ENCODE data around the gene CGREF1. TPM values are rescaled to one million over a fixed set of nuclear protein-coding genes. Genes with fewer than 3 reads are reported as not detected.

CGREF1 gene
- total RNA-seq (6.7 TPM), polyA plus RNA-seq (ENCODE audit: insufficient read depth in 1 of 8, insufficient read length in 8 of 8, low replicate concordance in 1 of 8) (1 to 10 TPM in 7 of 8 donors, under 1 TPM in 1; 0.76 to 6.2 (median 1.9) TPM)
- long read RNA-seq, donor 1: 0 reads
- long read RNA-seq, donor 2, partial matches to known transcripts: 0 of 1 reads
- long read RNA-seq, donor 2, other reads (novel, unspliced or antisense): 0 of 1 reads
- long read RNA-seq, donor 3: 0 reads
- long read RNA-seq, donor 4: 0 reads
- long read RNA-seq, donor 5: 0 reads
- long read RNA-seq, donor 6: 0 reads
- long read RNA-seq, donor 7: 0 reads
- long read RNA-seq, donor 8: 0 reads
- long read RNA-seq, donor 9: 0 reads
- long read RNA-seq, donor 10: 0 reads
- long read RNA-seq, donor 11, partial matches to known transcripts: 0 of 1 reads
- long read RNA-seq, donor 11, other reads (novel, unspliced or antisense): 0 of 1 reads

GRCh38 chr2:27118525-27119329 lies at the start of gene CGREF1:
Gene CGREF1 (minus strand): TSS chr2:27119128. CDS start chr2:27104366, 14,762 bp downstream.
- no peak for DNase-seq
- Histone ChIP-seq H3K27ac (ENCODE audit: low read length) (no peak within 1 kb of the TSS), H3K4me1 (ENCODE audit: control insufficient read depth, insufficient read depth, low read length) (peaks cover 14% of the 10 kb centered on the region), H3K27me3 (ENCODE audit: control insufficient read depth, insufficient read depth, low read length) (peaks cover 48% of the 10 kb centered on the region), H3K9me3 (replicated peaks; ENCODE audit: control insufficient read depth, low read depth, low read length) (no peaks in the 10 kb centered on the region), H3K36me3 (ENCODE audit: control insufficient read depth, insufficient read depth, low read length) (no peaks in the 10 kb centered on the region), H3K4me3 (ENCODE audit: low read length) (peak within 1 kb of the TSS; percentile 28)
- 3% methylated on average over 79 of the region's 84 CpGs for WGBS (ENCODE audit: insufficient coverage)

- Histone ChIP-seq H3K4me3 (ENCODE audit: low read length) (no peak overlapping the region), H3K27ac (ENCODE audit: low read length) (no peak overlapping the region), H3K9me3 (replicated peaks; ENCODE audit: control insufficient read depth, low read depth, low read length) (no peaks in the 10 kb centered on the region), H3K4me1 (ENCODE audit: control insufficient read depth, insufficient read depth, low read length) (no peaks in the 10 kb centered on the region), H3K36me3 (ENCODE audit: control insufficient read depth, insufficient read depth, low read length) (no peaks in the 10 kb centered on the region), H3K27me3 (ENCODE audit: control insufficient read depth, insufficient read depth, low read length) (peaks cover 5% of the 10 kb centered on the region)
- 80% methylated on average over 7 of the region's 8 CpGs for WGBS (ENCODE audit: insufficient coverage)
- DNase-seq: no peak
Measured at GRCh38 chr2:27164960-27165763, 46.2 kb upstream of the CGREF1 start.

GRCh38 chr2:27162151-27163121 lies 43.5 kb upstream of the CGREF1 start:
- Histone ChIP-seq H3K4me3 (ENCODE audit: low read length) (no peak overlapping the region), H3K36me3 (ENCODE audit: control insufficient read depth, insufficient read depth, low read length) (no peaks in the 10 kb centered on the region), H3K9me3 (replicated peaks; ENCODE audit: control insufficient read depth, low read depth, low read length) (no peaks in the 10 kb centered on the region), H3K27me3 (ENCODE audit: control insufficient read depth, insufficient read depth, low read length) (no peaks in the 10 kb centered on the region), H3K27ac (ENCODE audit: low read length) (no peak overlapping the region), H3K4me1 (ENCODE audit: control insufficient read depth, insufficient read depth, low read length) (no peaks in the 10 kb centered on the region)
- DNase-seq: no peak
- WGBS (ENCODE audit: insufficient coverage): 72% methylated on average over 9 of the region's 15 CpGs

- Histone ChIP-seq H3K9me3 (replicated peaks; ENCODE audit: control insufficient read depth, low read depth, low read length) (no peaks in the 10 kb centered on the region), H3K4me3 (ENCODE audit: low read length) (no peak overlapping the region), H3K36me3 (ENCODE audit: control insufficient read depth, insufficient read depth, low read length) (no peaks in the 10 kb centered on the region), H3K27me3 (ENCODE audit: control insufficient read depth, insufficient read depth, low read length) (no peaks in the 10 kb centered on the region), H3K4me1 (ENCODE audit: control insufficient read depth, insufficient read depth, low read length) (no peaks in the 10 kb centered on the region), H3K27ac (ENCODE audit: low read length) (no peak overlapping the region)
- no peak for DNase-seq
- 69% methylated on average over 2 of the region's 9 CpGs for WGBS (ENCODE audit: insufficient coverage)
Measured at GRCh38 chr2:27160191-27160590, 41.3 kb upstream of the CGREF1 start.

- H3K4me3 ChIP-seq (ENCODE audit: low read length): no peak overlapping the region
- WGBS (ENCODE audit: insufficient coverage): 68% methylated on average over 6 of the region's 6 CpGs
- H3K27ac ChIP-seq (ENCODE audit: low read length): no peak overlapping the region
- H3K36me3 ChIP-seq (ENCODE audit: control insufficient read depth, insufficient read depth, low read length): no peaks in the 10 kb centered on the region
- DNase-seq: no peak
- H3K27me3 ChIP-seq (ENCODE audit: control insufficient read depth, insufficient read depth, low read length): no peaks in the 10 kb centered on the region
- H3K4me1 ChIP-seq (ENCODE audit: control insufficient read depth, insufficient read depth, low read length): peaks cover 3% of the 10 kb centered on the region
- no peaks in the 10 kb centered on the region for H3K9me3 ChIP-seq (replicated peaks; ENCODE audit: control insufficient read depth, low read depth, low read length)
Measured at GRCh38 chr2:27159271-27159670, 40.3 kb upstream of the CGREF1 start.

- Histone ChIP-seq H3K9me3 (replicated peaks; ENCODE audit: control insufficient read depth, low read depth, low read length) (no peaks in the 10 kb centered on the region), H3K4me1 (ENCODE audit: control insufficient read depth, insufficient read depth, low read length) (peaks cover 4% of the 10 kb centered on the region)
- WGBS (ENCODE audit: insufficient coverage): 64% methylated on average over 6 of the region's 6 CpGs
Measured at GRCh38 chr2:27158468-27158867, 39.5 kb upstream of the CGREF1 start.

GRCh38 chr2:27155069-27155520 lies 36.2 kb upstream of the CGREF1 start:
- H3K4me1 ChIP-seq (ENCODE audit: control insufficient read depth, insufficient read depth, low read length): peaks cover 4% of the 10 kb centered on the region
- H3K36me3 ChIP-seq (ENCODE audit: control insufficient read depth, insufficient read depth, low read length): no peaks in the 10 kb centered on the region
- WGBS (ENCODE audit: insufficient coverage): 77% methylated on average over 6 of the region's 9 CpGs
- no peak for DNase-seq
- peaks cover 3% of the 10 kb centered on the region for H3K27me3 ChIP-seq (ENCODE audit: control insufficient read depth, insufficient read depth, low read length)
- H3K4me3 ChIP-seq (ENCODE audit: low read length): no peak overlapping the region
- H3K9me3 ChIP-seq (replicated peaks; ENCODE audit: control insufficient read depth, low read depth, low read length): no peaks in the 10 kb centered on the region
- H3K27ac ChIP-seq (ENCODE audit: low read length): no peak overlapping the region

More at GRCh38 chr2:27158468-27158867, 39.5 kb upstream of the CGREF1 start:
- no peak for DNase-seq
- no peak overlapping the region for H3K27ac ChIP-seq (ENCODE audit: low read length)
- H3K27me3 ChIP-seq (ENCODE audit: control insufficient read depth, insufficient read depth, low read length): no peaks in the 10 kb centered on the region
- no peak overlapping the region for H3K4me3 ChIP-seq (ENCODE audit: low read length)
- H3K36me3 ChIP-seq (ENCODE audit: control insufficient read depth, insufficient read depth, low read length): no peaks in the 10 kb centered on the region

GRCh38 chr2:27154488-27154887 lies 35.6 kb upstream of the CGREF1 start:
- H3K36me3 ChIP-seq (ENCODE audit: control insufficient read depth, insufficient read depth, low read length): no peaks in the 10 kb centered on the region
- no peak overlapping the region for H3K27ac ChIP-seq (ENCODE audit: low read length)
- H3K9me3 ChIP-seq (replicated peaks; ENCODE audit: control insufficient read depth, low read depth, low read length): no peaks in the 10 kb centered on the region
- peaks cover 3% of the 10 kb centered on the region for H3K27me3 ChIP-seq (ENCODE audit: control insufficient read depth, insufficient read depth, low read length)
- no peak for DNase-seq
- 24% methylated on average over 6 of the region's 6 CpGs for WGBS (ENCODE audit: insufficient coverage)
- H3K4me1 ChIP-seq (ENCODE audit: control insufficient read depth, insufficient read depth, low read length): peaks cover 4% of the 10 kb centered on the region
- H3K4me3 ChIP-seq (ENCODE audit: low read length): no peak overlapping the region

Measured in muscle of leg (tissue), 16 donors.